IPS-18c (cell line): ENCODE measurements around the gene TESMIN.
A peak's percentile ranks its signal among the peaks of the same experiment; 100 is the strongest.

Experiments used
- H3K4me3 ChIP-seq: 2 replicates; pipeline ENCODE4 v1.7.0; 2013; ENCODE audit warnings: low read depth, mild to moderate bottlenecking, low read length, moderate library complexity; ENCODE audit not compliant: insufficient read depth
- H3K9me3 ChIP-seq: one replicate; pipeline ENCODE4 v1.6.1; 2013; ENCODE audit warnings: mild to moderate bottlenecking, low read length, moderate library complexity; ENCODE audit not compliant: control insufficient read depth, insufficient read depth

Gene TESMIN

DNA sequence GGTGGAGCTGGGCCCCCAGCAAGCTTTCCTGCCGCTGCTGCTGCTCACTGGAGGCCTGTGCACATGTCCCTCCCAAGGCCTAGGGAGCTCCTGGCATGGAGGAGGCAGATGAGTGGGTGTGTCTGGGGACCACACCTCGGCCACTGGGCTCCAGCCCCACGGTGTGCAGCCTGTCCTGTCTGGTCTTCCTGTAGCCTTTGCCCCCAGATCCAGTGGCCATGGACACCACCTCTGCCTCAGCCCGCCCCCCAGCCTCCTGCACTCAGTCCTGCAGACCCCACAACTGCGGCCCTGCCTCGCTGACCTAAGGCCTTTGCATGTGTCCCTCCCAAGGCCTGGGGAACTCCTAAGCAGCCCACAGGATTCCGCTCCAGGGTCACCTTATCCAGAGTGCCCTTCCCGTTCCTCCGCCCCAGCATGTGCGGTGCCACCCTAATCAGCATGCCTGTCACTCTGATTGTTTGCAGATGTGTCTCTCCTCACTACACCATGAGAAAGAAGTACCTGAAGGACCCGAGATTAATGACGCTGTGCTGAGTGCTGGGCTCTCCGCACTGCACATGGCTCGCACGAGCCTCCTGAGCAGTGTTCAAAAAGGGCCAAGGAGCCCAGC lies 58.3 kb downstream of the TESMIN start:
- Histone ChIP-seq H3K4me3 (no peak overlapping the region), H3K9me3 (peaks cover 2% of the 10 kb centered on the region)

DNA sequence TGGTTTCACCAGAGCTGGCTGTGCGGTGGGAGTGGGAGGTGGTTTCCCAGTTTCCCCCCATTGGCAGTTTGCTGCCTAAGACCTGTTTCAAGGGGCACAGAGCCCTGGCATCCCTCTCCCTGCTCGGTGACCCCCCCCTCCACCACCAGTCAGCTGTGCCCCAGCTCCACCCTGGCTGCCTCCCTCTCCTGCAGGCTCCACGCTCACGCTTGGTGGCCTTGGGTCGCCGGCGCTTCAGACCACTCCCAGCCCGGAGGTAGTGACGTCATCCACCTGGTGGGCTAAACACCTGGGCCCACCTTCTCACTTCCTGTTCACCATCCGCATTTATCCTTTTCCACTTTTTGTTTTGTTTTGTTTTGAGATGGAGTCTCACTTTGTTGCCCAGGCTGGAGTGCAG lies 59.2 kb downstream of the TESMIN start:
- Histone ChIP-seq H3K4me3 (no peak overlapping the region), H3K9me3 (peaks cover 2% of the 10 kb centered on the region)

DNA sequence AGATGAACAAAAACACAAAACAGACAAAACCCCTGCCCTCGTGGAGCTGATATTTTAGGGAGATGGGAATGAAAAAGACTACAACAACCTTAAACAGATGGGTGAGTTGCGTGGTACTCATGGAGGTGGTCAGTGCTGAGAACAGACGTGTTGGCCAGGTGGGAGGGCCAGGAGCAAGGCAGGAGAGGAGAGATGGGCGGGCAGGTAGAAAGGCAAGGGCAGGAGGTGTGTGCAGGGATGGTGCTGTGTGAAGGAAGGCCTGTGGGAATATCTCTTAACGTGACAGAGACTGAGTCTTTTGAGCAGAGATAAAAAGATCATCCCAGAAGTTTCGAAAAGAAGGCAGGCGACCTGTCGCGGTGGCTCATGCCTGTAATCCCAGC lies 59.9 kb downstream of the TESMIN start:
- Histone ChIP-seq H3K4me3 (no peak overlapping the region), H3K9me3 (peaks cover 2% of the 10 kb centered on the region)

DNA sequence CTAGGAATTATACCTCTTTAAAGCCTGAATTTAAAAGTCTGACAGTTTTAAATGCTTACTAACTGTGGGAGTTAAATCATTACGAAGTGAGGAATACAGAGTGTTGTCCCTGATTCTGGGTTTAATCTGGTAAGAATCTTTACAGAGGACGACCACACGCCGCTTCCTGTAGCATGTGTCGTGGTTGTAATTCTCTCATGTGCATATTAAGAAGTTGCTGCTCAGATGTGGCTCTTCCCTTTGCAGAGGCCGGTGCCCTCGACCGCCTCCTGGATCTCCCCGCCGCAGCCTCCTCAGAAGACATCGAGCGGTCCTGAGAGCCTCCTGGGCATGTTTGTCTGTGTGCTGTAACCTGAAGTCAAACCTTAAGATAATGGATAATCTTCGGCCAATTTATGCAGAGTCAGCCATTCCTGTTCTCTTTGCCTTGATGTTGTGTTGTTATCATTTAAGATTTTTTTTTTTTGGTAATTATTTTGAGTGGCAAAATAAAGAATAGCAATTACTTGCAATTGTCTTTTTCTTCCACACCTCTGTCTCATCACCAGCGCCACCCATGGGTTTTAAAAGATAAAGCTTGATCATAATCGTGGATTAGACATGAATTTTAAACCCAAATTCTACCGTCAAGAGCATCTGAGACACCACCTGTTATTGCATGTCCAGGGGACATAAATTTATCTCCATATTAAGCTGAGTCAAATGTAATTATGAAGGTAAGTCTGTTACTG lies 60.5 kb downstream of the TESMIN start:
- H3K9me3 ChIP-seq: peaks cover 2% of the 10 kb centered on the region

DNA sequence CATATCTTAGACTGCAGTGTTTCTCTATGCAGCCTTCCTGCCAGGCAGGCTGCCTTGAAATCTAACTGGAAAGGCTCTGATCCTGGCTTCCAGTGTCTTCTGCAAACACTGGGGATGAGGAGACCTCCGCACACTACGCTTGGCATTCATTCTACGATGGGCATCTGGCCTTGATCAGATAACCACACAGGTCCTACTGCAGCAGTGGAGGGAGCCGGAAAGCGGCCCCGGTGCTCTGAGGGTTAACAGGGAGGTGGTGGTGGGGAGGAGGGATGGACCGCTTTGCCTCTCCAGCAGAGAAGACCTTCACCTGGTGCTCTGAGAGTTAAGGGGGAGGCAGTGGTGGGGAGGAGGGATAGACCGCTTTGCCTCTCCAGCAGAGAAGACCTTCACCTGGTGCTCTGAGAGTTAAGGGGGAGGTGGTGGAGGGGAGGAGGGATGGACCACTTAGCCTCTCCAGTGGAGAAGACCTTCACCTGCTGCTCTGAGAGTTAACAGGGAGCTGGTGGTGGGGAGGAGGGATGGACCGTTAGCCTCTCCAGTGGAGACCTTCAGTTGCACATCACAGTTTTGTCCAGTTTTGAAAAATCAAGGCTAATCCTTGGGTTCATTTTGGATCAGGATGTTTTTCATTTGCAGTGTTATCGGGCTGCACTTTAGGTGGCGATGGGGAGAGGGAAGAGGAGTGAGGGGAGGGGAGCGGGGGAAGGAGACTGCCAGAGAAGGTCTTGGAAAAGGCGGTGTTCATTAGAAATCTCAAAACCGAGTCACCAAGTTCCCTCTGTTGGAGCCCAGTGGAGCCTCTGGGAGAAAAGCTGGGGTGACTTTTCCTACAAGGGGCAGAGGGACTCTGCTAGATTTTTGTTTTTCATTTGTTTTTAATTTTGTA lies 61.3 kb downstream of the TESMIN start:
- no peak overlapping the region for H3K4me3 ChIP-seq
- peaks cover 2% of the 10 kb centered on the region for H3K9me3 ChIP-seq

More for the DNA sequence above, 60.5 kb downstream of the TESMIN start:
- no peak overlapping the region for H3K4me3 ChIP-seq

DNA sequence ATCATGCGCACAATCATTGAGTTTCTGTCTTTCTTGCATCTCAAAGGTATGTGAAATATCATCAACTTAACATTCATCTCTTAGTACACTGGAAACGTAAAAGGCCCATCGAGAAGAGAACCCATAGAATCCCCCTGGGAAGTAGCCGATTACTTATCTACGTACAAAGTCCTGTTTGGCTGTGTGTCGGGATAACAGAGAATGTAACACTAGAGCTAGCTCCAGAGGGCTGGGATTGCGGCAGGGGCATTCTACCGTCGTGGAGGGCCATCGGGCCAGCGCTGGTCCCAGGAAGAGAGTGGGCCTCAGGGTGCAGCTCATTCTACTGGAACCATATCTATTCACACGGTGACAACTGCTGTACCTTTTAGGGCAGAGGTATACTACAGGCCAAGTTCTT lies 62.4 kb downstream of the TESMIN start:
- peaks cover 2% of the 10 kb centered on the region for H3K9me3 ChIP-seq
- no peak overlapping the region for H3K4me3 ChIP-seq

DNA sequence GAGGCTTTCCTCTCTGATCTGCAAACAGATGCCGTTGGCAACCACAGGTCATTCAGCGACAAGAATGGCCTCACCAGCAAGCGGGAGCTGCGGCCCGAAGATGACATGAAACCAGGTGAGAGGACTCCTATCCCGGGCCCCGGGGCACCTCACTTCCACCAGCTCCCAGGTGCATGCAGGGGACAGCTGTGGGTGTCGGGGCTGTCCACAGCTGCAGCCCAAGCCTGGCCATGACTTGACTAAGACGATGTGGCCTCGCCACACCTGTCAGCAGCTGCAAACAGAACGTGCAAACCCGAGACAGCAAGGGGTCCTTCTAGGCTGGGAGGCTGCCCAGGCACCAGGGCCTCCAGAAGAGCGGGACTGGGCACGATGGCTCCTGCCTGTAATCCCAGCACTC lies 63.3 kb downstream of the TESMIN start:
- Histone ChIP-seq H3K9me3 (peaks cover 4% of the 10 kb centered on the region), H3K4me3 (no peak overlapping the region)

DNA sequence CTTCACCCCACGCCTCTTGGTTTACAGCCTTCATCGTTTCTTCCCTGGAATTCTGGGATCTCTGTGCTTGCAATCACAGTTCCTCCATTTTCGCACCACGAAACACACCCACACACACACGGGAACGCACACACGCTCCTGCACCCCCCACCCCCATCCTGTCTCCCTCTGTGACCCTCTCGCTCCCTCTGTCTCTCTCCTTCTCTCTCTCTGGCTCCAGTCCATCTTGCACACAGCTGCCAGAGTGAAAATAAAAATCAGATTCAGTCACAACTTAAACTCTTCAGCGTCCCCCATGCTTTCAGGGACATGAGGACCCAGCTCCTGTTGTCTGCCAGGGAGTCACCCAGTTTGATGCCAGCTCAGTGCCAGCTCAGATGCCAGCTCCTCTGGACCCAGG lies 64.0 kb downstream of the TESMIN start:
- H3K9me3 ChIP-seq: peaks cover 4% of the 10 kb centered on the region

DNA sequence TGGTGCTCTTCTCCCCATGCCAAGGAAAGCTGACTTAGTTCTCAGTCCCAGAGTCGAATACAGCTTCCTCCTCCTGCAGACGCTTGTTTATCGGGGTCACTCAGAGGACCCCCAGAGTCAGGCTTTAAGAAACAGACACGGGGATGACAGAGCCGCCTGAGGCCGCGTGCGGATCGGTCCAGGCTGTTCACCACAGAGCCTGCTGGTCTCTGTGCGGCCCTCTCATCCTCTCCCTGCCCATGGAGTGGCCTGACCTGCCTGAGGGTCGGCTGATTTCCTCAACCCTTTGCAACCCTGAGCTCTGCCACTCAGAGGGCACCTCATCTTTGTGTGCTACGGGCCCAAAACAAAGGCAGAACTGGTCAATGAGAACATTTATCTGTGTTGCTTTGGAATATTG lies 64.8 kb downstream of the TESMIN start:
- H3K9me3 ChIP-seq: peaks cover 4% of the 10 kb centered on the region
- no peak overlapping the region for H3K4me3 ChIP-seq

More for the DNA sequence above, 64.0 kb downstream of the TESMIN start:
- no peak overlapping the region for H3K4me3 ChIP-seq

DNA sequence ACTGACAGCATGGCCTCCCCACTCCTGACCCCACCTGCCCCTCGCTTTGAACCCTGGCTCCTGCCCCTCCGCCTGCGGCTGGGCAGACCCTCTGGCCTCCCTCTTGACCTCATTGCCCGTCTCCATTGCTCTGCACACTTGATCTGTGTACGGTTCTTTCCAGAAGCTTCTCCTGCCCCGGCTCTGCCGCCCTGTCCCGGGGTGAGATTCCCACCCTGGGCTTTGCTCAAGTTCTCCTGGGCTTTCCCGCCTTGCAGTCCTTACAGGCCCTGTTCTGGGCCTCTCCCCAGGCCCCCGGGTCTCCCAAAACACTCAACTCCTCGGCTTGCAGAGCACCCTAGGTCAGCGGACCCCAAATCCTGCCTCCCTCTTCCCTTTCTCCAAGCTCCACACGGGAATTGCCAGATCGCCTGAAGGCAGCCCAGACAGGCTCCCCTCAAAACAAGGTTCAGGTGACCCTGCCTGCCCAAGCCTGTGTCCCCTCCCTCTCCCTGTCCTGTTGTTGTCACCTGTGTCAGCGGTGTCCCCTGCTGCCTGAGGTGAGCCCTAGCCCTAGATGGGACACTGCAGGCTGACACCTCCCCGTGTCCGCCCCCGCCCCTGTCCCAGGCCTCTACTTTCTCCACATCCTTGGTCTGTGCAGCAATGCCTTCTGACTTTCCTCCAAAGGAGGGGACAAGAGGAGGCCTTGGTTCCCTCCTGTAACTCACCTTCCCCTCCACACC lies 65.5 kb downstream of the TESMIN start:
- peak overlapping the region; percentile 60; the same call in 1 of the 2 replicates for H3K4me3 ChIP-seq

DNA sequence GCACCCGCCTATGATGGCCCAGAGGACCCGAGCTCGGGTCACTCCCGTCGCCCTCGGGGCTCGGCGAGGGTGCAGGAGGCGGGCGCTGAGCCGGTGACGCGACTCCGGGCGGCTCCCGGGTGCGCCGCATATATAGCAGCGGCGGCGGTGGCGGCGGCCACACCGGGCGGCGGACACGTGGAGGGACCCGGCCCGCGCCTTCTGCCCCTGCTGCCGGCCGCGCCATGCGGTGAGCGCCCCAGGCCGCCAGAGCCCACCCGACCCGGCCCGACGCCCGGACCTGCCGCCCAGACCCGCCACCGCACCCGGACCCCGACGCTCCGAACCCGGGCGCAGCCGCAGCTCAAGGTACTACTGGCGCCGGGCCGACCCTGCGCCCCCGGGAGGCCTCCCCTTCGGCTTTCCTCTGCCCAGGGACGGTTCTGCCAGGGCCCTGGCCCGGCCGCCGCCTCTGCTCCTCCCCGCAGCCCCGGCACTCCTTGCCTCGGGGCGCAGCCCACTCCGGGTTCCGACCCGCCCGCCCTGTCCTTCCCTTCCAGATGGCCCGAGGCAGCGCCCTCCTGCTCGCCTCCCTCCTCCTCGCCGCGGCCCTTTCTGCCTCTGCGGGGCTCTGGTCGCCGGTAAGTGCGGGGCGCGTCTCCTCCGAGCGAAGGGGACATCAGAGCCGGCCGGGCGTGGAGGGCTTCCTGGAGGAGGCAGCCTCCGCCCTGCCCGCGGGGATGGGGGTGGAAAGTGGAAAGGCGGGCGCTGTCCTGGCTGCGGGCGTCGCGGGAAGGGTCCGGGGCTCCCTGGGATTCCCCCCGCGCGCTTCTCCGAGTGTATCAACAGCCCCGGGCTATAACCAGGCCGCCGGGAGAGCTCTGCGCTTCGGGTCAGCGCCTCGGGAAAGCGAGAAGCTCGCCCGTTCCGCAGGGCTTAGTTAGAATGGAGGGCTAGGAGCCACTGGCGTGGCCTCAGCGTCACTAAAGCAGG lies 66.6 kb downstream of the TESMIN start, which contains the start of gene GAL:
Gene GAL, plus strand, starts transcription at position 160 of the 972 bp plus-strand sequence. Its CDS starts 380 bp downstream, at position 540.
- Histone ChIP-seq H3K9me3 (peaks cover 4% of the 10 kb centered on the region), H3K4me3 (peak within 1 kb of the TSS; percentile 60)

More for the DNA sequence above, 65.5 kb downstream of the TESMIN start:
- peaks cover 4% of the 10 kb centered on the region for H3K9me3 ChIP-seq

DNA sequence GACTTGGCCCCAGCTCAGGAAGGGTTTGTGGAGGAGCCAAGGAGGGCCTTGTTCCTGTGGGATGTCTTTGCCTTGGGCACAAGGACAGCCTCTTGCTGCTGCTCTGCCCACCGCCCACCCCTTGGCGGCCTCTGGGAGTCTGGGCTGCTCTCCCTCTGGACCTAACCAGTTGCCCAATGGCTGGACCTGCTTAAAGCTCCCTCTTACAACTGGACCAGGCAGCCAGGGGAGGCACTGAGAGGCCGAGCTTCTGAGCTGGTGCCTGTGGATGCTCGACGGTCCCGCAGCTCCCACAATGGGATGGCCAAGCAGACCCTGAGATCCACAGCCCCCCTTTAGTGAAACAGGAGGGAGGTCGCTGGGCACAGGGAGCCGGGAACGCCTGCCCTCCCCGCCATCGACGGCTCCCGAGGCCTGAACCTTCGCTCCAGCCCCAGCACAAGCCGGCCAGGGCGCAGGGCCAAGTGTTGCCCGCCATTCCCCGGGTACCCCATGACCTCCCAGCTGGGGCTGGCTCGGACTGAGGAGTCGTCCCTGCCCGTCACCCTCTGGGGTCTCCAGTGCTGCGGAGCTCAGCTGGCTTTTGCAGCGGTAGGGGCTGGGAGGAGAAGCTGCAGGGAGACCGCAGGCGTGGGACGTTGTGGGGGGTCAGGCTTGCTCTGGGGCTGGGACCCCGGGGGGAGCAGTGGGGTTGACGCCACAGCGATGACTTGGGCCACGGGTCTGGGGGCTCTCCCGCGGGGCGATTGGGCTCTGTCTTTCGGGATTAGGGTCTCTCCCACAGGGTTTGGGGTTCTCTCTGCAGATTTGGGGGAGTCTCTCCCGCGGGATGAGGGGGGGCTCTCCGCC lies 67.6 kb downstream of the TESMIN start:
- peak overlapping the region; percentile 60 for H3K4me3 ChIP-seq
- H3K9me3 ChIP-seq: peaks cover 4% of the 10 kb centered on the region

DNA sequence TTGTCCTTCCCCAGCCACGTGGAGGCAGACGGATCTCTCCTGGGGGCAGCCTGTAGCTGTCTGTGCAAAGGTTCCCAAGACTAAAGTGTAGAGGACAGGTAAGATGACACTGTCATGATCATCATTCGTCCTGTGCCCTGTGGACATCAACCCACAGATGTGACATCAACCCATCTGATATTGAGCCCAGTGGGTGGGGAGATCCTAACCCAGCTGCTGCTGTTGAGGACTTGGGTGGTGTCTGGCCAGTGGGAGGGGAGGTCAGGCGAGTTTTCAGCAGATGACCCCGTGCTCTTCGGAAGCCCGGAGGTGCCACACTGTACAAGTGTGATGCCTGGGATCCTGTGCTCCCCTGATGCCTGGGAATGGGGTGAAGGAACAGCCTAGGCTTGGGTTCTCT lies 68.2 kb downstream of the TESMIN start:
- Histone ChIP-seq H3K9me3 (peaks cover 4% of the 10 kb centered on the region), H3K4me3 (no peak overlapping the region)

DNA sequence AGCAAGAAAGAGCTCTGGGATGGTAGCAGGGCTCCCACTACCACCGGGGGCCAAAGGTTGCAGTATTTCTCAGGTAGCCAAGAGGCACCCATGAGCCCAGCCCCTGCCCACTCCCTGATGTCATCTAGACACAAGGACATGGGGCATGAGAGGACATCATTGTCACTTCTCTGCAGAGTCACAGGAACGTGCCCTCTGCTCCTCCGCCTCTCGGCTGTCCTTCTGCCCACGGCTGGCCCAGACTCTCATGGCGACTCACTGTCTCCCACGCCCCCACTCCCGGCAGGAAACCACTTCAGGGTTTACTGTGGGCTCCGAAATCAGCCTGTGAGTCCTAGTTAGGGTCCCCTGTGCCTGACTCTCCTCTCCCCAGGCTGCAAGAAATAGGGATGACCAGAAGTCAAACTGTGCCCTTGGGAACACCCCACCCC lies 68.8 kb downstream of the TESMIN start:
- Histone ChIP-seq H3K4me3 (no peak overlapping the region), H3K9me3 (peaks cover 4% of the 10 kb centered on the region)

DNA sequence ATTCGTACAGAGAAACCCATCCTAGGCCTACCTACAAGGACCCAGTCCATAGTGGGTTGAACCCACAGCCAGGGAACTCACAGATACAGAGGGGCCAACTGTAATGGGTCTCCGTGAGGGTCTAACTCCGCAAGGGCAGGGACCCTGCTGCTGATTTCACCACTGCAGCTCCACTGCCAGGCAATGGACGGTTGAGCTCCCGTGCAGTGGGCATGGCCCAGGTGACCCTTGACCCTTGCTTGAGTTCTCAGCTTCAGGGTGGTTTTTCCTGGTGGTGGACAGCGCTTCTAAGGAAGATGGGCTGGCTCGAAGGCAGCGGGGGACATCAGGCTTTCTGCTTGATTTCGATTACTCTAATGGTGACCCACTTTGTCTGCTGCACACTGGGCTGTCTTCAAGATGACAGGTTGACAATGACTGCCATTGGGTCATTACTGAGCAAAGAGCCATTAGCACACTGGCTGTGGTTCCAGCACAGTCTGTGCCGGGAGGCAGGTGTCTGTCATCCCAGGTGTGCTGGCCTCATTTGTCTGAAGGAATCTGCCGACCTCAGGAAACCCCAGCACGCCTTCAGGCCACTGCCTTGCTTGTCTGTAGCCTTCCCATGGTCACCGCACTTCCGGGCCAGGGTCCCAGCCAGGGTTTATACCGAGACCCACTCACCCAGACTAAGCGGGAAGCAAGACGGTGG lies 70.6 kb downstream of the TESMIN start:
- no peak overlapping the region for H3K4me3 ChIP-seq
- peaks cover 4% of the 10 kb centered on the region for H3K9me3 ChIP-seq
